ENCODE results near the gene GJD3. TPM values are rescaled to one million over a fixed set of nuclear protein-coding genes. Genes with fewer than 3 reads are reported as not detected.

The GJD3 gene
- total and polyA plus RNA-seq, 9 of the 15 experiments (the other 6 are each of a cell fraction or from before 2014, with no cell fraction given): 0.17 to 0.38 TPM; not detected in 7

DNA sequence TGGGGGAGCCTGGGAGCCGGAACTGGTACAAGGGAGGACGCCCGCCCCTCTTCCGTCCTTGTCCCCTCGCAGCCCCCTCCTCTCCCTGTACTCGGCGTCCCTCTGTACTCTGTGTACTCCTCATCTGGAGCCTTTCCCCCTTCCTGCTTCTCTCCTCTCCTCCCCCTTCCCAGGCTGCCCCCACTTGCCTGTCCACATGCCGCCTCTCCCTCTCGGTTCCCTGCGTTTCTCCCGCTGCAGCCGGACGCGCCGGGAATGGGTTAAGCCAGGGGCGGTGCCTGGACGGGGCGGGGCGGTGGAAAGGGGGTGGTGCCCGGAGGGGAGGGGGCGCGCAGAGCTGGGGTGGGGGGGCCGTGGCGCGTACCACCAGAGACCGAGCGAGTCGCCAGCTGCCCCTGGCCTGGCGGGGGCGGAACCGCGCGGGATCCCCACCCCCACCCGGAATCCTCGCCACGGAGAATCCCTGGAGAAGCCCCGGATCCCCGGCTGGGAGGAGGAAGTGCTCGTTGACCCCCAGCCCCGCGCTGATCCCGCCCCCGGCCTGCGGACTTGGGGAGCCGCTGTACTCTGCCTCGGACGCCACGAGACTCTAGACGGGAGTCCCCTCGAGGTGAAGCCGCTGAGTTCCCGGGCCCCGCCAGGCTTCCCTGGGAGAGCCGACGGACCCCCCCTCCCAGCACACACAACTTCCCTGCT, 22.6 kb downstream of the GJD3 start (continued):
- TF ChIP-seq, protein P1, sequence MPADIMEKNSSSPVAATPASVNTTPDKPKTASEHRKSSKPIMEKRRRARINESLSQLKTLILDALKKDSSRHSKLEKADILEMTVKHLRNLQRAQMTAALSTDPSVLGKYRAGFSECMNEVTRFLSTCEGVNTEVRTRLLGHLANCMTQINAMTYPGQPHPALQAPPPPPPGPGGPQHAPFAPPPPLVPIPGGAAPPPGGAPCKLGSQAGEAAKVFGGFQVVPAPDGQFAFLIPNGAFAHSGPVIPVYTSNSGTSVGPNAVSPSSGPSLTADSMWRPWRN (IDR thresholded peaks at IDR 0.05; ENCODE audit: low read depth): no peak
- TF ChIP-seq NEUROD1 (IDR thresholded peaks at IDR 0.05; ENCODE audit: borderline replicate concordance, low read depth, low read length, partially characterized antibody): no peak
- no peak for TF ChIP-seq XRCC4 (IDR thresholded peaks at IDR 0.05; ENCODE audit: extremely low read depth, insufficient read depth, insufficient read length)
- TF ChIP-seq GATAD2A (IDR thresholded peaks at IDR 0.05): no peak
- no peak for TF ChIP-seq JUND (IDR thresholded peaks at IDR 0.05; ENCODE audit: borderline replicate concordance, low read depth, low read length)
- TF ChIP-seq JUND (tag; IDR thresholded peaks at IDR 0.05; ENCODE audit: borderline replicate concordance, low read depth, low read length): no peak
- peak; percentile 46 for TF ChIP-seq KDM5B (IDR thresholded peaks at IDR 0.05; ENCODE audit: insufficient replicate concordance, low read depth, low read length)
- TF ChIP-seq ZBTB2 (IDR thresholded peaks at IDR 0.05): peak; percentile 44; the same call in 1 of the 2 replicates
- no peak for TF ChIP-seq CXXC5 (CRISPR knock-in tag; IDR thresholded peaks at IDR 0.05)
- TF ChIP-seq, protein P2, sequence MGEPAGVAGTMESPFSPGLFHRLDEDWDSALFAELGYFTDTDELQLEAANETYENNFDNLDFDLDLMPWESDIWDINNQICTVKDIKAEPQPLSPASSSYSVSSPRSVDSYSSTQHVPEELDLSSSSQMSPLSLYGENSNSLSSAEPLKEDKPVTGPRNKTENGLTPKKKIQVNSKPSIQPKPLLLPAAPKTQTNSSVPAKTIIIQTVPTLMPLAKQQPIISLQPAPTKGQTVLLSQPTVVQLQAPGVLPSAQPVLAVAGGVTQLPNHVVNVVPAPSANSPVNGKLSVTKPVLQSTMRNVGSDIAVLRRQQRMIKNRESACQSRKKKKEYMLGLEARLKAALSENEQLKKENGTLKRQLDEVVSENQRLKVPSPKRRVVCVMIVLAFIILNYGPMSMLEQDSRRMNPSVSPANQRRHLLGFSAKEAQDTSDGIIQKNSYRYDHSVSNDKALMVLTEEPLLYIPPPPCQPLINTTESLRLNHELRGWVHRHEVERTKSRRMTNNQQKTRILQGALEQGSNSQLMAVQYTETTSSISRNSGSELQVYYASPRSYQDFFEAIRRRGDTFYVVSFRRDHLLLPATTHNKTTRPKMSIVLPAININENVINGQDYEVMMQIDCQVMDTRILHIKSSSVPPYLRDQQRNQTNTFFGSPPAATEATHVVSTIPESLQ (CRISPR knock-in tag; IDR thresholded peaks at IDR 0.05): no peak
- no peak for TF ChIP-seq TRIM28 (IDR thresholded peaks at IDR 0.05)
- no peak for TF ChIP-seq BCL6 (CRISPR knock-in tag; IDR thresholded peaks at IDR 0.05)
- TF ChIP-seq, protein P3, sequence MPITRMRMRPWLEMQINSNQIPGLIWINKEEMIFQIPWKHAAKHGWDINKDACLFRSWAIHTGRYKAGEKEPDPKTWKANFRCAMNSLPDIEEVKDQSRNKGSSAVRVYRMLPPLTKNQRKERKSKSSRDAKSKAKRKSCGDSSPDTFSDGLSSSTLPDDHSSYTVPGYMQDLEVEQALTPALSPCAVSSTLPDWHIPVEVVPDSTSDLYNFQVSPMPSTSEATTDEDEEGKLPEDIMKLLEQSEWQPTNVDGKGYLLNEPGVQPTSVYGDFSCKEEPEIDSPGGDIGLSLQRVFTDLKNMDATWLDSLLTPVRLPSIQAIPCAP (CRISPR knock-in tag; IDR thresholded peaks at IDR 0.05; ENCODE audit: borderline replicate concordance): no peak
- peak; percentile 68 for TF ChIP-seq POLR2G (IDR thresholded peaks at IDR 0.05; ENCODE audit: low read depth, low read length)
- no peak for TF ChIP-seq ZBTB33 (CRISPR knock-in tag; IDR thresholded peaks at IDR 0.05)
- TF ChIP-seq KLF13 (tag; IDR thresholded peaks at IDR 0.05; ENCODE audit: borderline replicate concordance, low read depth): no peak
- TF ChIP-seq JUNB (CRISPR knock-in tag; conservative IDR thresholded peaks at IDR 0.05): no peak
- TF ChIP-seq, protein P4, sequence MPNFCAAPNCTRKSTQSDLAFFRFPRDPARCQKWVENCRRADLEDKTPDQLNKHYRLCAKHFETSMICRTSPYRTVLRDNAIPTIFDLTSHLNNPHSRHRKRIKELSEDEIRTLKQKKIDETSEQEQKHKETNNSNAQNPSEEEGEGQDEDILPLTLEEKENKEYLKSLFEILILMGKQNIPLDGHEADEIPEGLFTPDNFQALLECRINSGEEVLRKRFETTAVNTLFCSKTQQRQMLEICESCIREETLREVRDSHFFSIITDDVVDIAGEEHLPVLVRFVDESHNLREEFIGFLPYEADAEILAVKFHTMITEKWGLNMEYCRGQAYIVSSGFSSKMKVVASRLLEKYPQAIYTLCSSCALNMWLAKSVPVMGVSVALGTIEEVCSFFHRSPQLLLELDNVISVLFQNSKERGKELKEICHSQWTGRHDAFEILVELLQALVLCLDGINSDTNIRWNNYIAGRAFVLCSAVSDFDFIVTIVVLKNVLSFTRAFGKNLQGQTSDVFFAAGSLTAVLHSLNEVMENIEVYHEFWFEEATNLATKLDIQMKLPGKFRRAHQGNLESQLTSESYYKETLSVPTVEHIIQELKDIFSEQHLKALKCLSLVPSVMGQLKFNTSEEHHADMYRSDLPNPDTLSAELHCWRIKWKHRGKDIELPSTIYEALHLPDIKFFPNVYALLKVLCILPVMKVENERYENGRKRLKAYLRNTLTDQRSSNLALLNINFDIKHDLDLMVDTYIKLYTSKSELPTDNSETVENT (CRISPR knock-in tag; IDR thresholded peaks at IDR 0.05): no peak
- TF ChIP-seq ZNF282 (CRISPR knock-in tag; IDR thresholded peaks at IDR 0.05): no peak

All from K562 (cell line).